HAP-1 (cell line): ENCODE results near the gene NCKAP5.
A peak's percentile ranks its signal among the peaks of the same experiment; 100 is the strongest.

ENCODE experiments used
- DNase-seq, 2 experiments: peaks; one replicate each; pipeline ENCODE4 v3.0.0-alpha.2; 2016 to 2020; ENCODE audit warnings: low spot score in 2 of 2
- H3K27me3 ChIP-seq: fragments of 250-450 bp; sonication (Bioruptor Pico); 2 replicates; pipeline ENCODE4 v1.5.1; 2020; ENCODE audit warnings: low read depth, mild to moderate bottlenecking, moderate library complexity
- H3K36me3 ChIP-seq: fragments of 250-450 bp; sonication (Bioruptor Pico); replicated peaks from 2 replicates; pipeline ENCODE4 v1.5.1; 2020; ENCODE audit warnings: mild to moderate bottlenecking
- H3K4me1 ChIP-seq: fragments of 250-450 bp; sonication (Bioruptor Pico); 2 replicates; pipeline ENCODE4 v1.5.1; 2020; ENCODE audit warnings: mild to moderate bottlenecking
- H3K4me3 ChIP-seq: fragments of 250-450 bp; sonication (Bioruptor Pico); 2 replicates; pipeline ENCODE4 v1.5.1; 2020; ENCODE audit warnings: mild to moderate bottlenecking, moderate library complexity
- H3K9me3 ChIP-seq: fragments of 250-450 bp; sonication (Bioruptor Pico); 2 replicates; pipeline ENCODE4 v1.5.1; 2020; ENCODE audit warnings: mild to moderate bottlenecking, moderate library complexity
- in situ Hi-C: fragments of 300-500 bp; cut with MboI; formaldehyde crosslinking; loops from 3 replicates; pipeline ENCODE4 v1.14.3; 2020; ENCODE audit warnings: low sequenced_read_pairs, inconsistent platforms, mixed read lengths

Gene NCKAP5

GRCh38 chr2:132636346-132636745 lies 931.9 kb downstream of the NCKAP5 start:
- no peak for DNase-seq
- in situ Hi-C loops = no loop called here
- H3K9me3 ChIP-seq = no peaks in the 10 kb centered on the region

GRCh38 chr2:132633635-132634034 lies 934.6 kb downstream of the NCKAP5 start:
- Histone ChIP-seq H3K36me3 (no peaks in the 10 kb centered on the region), H3K4me3 (no peak overlapping the region), H3K27me3 (no peaks in the 10 kb centered on the region), H3K4me1 (no peaks in the 10 kb centered on the region), H3K9me3 (no peaks in the 10 kb centered on the region)
- no peak for DNase-seq
- in situ Hi-C loops = no loop called here

More at GRCh38 chr2:132636346-132636745, 931.9 kb downstream of the NCKAP5 start:
- H3K27me3 ChIP-seq = no peaks in the 10 kb centered on the region
- no peaks in the 10 kb centered on the region for H3K4me1 ChIP-seq
- H3K36me3 ChIP-seq = no peaks in the 10 kb centered on the region
- H3K4me3 ChIP-seq = no peak overlapping the region

DNA sequence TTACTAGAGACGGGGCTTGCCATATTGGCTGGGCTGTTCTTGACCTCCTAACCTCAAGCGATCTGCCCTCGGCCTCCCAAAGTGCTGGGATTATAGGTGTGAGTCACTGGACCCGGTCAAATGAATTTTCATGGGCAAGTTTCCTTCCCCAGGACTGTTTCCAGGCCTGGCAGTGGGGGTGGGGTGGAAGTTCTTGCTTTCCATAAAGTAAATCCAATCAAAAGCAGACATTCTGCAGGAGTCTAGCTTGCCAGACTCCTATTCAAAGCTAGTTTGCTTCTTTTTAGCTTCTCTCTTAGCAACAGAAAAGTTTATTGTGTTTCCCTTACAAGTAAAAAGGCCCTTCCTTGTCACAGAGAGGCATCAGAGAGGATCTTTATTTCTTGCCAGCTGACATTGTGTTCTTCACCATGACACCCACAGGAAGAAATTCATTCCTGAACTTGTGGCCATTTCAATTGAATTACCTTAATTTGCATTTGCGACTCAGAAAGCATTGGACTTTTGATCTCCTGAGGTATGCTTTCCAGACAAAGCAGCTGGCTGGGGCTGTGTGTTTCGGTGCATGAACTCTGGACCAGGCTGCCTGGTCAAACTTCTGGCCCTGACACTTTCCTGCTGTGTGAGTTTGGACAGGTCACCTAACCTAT lies 936.1 kb downstream of the NCKAP5 start:
- H3K9me3 ChIP-seq = no peaks in the 10 kb centered on the region
- in situ Hi-C loops = no loop called here
- DNase-seq = peak in 1 of 2 experiments; percentile 9
- H3K27me3 ChIP-seq = no peaks in the 10 kb centered on the region
- no peak overlapping the region for H3K4me3 ChIP-seq
- H3K4me1 ChIP-seq = no peaks in the 10 kb centered on the region
- H3K36me3 ChIP-seq = no peaks in the 10 kb centered on the region

- no peak for DNase-seq
- Histone ChIP-seq H3K4me3 (no peak overlapping the region), H3K36me3 (no peaks in the 10 kb centered on the region), H3K27me3 (no peaks in the 10 kb centered on the region), H3K4me1 (no peaks in the 10 kb centered on the region), H3K9me3 (no peaks in the 10 kb centered on the region)
- in situ Hi-C loops = no loop called here
These were observed 940.7 kb downstream of the NCKAP5 start for GRCh38 chr2:132627536-132627935.

DNA sequence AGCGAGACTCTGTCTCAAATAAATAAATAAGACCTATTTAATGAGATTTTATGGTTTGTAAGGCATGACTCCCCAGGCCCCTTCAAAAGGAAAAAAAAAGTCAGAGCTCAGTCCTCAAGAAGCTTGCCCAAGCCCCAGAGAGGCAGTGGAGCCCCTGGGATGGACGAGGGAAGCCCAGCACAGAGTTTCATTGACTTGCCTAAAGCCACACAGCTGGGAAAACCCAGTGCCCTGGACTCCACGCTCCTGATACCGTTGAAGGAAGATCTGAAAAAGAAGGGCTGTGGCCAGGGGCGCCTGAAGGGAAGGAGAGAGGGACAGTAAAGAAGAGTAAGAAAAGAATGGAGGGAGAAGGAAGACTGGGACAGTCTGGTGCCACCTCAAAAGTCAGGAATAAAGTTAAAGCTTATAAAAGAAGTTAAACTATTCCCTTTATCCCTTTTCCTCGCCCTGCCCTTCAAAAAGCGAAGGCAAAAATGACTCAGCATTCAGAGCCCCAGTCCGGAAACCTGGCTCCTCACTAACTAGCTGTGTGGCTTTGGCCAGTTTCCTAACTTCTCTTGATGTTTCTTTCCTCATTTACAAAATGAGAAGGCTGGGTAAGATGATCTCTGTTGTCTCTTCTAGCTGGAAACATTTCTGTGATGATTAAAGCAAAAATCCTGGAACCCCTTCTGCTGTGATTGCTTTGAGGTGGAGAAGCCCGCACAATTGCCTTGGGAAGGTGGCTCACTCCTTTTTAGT lies 945.0 kb downstream of the NCKAP5 start:
- no peak for DNase-seq
- no peaks in the 10 kb centered on the region for H3K9me3 ChIP-seq
- H3K36me3 ChIP-seq = no peaks in the 10 kb centered on the region
- in situ Hi-C loops = no loop called here
- no peaks in the 10 kb centered on the region for H3K27me3 ChIP-seq
- H3K4me3 ChIP-seq = no peak overlapping the region
- H3K4me1 ChIP-seq = no peaks in the 10 kb centered on the region
